GM18868 (cell line): Measurements from ENCODE around the gene ROCK2.

Source experiments
- ATAC-seq: cut with Tn5 transposase; IDR thresholded peaks from one replicate; pipeline ENCODE4 v1.9.1; 2021; ENCODE audit warnings: mild to moderate bottlenecking, moderate library complexity; ENCODE audit not compliant: unreplicated experiment

The ROCK2 gene

GRCh38 chr2:11344342-11344955 is at the start of gene ROCK2:
Gene ROCK2 (minus strand): TSS chr2:11344636. CDS start chr2:11344136, 500 bp downstream.
- ATAC-seq: peak; percentile 71

- no peak for ATAC-seq
Observed at GRCh38 chr2:11393711-11394236, 49.3 kb upstream of the ROCK2 start.

DNA sequence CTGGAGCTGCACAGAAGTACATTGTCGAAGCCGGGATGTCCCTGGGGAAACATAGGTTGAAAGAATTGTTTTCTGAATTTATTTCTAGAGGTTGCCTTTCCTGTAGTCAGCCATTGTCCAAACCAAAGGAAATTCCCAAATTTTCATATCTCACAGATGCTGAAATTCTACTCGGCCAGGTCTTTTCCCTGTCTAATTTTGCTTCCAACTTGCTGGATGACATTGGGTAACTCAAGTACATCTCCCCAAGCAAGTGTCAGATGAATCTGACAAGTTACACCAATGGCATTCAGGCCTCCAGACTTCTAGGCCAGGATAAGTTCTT is 47.5 kb upstream of the ROCK2 start:
- no peak for ATAC-seq

GRCh38 chr2:11390399-11390658 is 45.9 kb upstream of the ROCK2 start:
- ATAC-seq: no peak

DNA sequence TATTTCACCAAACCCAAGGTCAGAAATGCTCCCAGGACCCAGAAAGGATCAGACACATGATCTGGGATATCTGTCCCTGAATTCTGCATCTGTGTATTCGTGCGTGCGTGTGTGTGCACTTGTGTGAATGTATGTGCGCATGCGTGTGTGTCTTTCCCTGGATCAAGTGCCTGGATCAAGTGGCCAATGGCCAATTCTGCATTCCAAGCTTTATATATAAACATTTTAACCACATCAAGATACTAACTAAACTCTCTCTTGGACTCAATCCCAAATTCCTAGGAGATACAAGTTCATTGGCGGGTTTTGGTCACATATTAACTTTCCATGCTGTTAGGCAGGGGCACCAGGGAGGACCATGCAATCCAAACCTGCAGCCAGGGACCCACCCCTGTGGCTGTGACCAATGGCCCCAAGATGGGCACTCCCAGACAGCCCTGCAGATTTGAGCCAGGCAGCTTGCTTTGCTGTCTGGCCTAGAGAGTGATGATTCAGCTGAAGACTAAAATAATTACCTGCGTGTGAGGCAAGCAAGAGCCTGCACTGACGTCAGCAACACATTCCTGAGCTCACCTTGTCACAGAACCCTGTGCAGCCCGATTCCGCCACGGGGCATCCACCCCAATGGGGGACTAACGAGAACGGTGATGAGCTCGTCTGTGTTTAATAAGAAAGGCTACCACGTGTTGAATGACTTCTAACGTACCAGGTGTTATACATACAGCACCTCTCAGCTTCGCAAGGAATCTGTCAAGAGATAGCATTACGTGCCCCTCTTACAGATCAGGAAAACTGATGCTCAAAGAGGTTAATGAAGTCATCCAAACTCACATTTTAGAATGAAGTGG is 45.3 kb upstream of the ROCK2 start:
- no peak for ATAC-seq

- ATAC-seq: no peak
Observed at GRCh38 chr2:11389052-11389420, 44.6 kb upstream of the ROCK2 start.

DNA sequence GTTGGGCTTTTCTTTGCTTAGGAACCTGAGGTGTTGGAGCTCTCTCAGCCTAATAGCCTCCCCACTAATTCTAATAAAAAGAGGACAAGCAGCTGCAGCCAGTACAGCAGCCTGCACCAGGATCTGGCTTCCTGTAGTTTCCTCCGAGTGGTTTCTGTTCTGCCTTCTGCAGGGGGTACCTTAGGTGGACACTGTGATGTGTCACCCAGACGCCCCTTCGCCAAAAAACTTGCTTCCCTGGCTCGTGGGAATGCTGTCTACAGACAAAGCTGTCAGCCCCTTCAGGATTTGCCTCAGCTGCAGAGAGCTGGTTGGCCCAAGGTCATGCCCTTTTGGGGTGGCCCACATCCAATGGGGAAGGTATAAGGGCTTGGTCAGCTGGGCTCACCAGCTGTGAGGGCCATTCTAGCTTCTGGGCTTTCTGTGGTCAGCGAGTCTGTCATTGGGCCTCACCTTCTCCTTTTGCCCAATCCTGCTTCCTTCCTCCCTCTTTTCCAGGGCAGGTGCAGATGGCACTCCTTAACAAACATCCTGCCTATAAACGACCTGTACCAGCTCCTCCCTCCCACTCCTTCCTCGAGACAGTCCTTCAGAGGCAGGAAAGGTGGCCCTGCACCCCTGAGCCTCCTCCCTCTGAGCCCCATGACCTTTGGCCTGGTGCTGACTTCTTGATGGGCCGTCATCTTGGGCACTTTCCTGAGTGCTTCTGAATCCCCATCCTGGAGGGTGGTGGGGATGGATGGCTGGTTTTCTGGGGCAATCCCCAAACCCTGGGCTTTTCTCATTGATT is 44.0 kb upstream of the ROCK2 start:
- no peak for ATAC-seq

DNA sequence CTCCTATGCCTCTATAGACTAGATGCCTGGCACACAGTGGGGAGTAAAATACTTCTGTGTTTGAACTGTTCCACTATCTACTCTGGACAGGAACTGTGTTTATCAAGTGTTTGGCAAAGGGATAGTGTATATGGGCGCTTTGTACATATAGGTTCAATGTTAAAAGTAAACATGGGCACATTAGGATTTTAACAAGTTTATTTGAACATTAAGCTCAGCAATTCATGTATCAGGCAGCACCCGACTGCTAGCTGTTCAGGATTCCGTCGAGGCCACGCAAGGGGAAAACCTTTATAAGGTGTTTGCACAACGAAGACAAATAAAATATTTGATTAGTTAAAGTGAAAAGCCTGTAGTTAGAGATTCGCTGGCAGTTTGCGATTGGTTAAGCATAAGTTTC is 43.4 kb upstream of the ROCK2 start:
- ATAC-seq: no peak

DNA sequence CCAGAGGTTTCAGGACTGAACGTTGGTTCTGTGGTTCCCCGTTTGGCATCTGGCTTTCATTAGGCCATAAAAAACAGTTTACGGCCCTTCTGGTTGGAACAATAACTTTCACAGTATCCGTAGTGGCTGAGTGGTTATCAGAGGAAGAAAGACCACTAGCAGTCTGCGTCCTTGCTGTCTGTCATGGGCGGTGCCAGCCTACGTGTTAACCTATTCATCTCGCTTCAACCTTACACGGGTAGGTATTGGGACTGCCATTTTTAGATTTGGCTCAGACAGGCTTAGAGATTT is 42.6 kb upstream of the ROCK2 start:
- ATAC-seq: no peak

- ATAC-seq: no peak
Observed at GRCh38 chr2:11385847-11386246, 41.4 kb upstream of the ROCK2 start.

DNA sequence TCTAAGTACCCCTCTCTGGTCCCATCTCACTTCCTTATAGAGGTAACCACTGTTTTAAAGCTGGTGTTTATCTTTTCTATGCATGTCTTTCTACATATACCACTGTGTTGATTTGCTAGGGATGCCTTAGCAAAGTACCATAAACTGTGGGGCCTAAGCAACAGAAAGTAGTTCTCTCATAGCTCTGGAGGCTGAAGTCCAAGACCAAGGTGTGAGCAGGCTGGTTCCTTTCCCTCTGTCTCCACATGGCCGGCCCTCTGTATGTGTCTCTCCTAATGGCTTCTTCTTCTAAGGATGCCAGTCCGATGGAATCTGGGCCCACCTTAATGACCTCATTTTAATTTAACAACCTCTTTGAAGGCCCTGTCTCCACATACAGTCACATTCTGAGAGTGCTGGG is 40.8 kb upstream of the ROCK2 start:
- ATAC-seq: no peak

DNA sequence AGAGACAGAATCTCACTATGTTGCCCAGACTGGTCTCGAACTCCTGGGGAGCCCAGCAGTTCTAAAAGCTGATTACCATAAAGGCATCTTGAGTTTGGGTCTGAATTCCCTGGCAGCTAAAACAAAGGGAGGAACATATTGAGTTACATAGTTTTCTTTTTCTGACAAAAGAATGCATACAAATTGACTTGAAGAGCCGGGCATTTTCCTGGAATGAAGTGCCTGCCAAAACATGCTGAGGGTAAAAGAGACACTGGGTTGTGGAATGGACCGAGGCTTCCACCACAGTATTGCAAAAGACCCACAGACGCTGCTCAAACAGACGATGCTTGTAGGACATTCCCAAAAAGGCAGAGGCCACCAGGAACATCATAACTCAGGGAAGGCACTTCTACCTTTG is 35.1 kb upstream of the ROCK2 start:
- no peak for ATAC-seq

DNA sequence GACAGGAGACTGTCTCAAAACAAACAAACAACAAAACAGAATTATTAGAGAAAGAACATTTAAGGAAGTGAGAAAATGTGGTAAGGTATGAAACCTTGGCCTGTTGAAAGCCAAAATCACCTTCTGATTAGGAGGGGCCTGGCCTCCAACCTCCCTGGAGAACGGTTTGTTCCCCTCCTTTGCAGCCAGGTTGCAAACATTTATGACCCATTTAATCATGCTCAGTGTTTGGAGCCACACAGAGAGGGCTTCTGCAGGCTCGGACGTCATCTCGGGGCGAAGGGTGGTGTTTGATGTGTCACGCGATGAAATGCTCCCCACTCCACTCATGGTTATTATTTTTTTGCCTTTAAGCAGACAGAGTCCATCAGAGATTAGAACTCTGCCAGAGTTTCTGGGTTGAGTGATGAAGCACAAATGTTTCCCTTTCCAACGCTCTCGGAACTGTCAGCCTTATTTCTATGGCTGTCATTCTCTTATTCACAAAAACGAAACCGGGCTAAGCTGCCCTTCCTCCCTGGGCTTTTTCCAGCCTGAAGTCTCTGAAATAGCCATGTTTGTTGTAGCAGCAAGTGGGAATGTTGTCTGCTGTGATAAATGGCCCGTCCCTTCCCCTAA is 33.6 kb upstream of the ROCK2 start:
- ATAC-seq: peak; percentile 87

DNA sequence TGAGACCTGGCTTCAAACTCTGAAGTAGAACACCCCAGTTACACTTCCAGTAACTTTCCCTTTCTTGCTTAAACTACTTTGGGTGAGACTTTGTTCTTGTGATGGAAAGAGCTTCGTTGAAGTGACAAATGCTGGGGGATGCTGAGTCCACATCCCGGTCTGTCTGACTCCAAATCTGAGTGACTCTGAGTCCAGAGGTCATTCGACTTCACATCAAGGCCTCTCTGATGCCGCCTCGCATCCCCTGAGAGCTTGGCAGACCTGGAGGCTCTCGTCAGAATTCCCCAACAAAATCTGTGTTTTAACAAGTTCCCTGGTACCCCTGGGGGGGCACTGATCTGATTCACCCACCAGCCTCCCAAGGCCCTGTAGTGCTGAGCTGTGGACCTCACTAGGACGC is 31.6 kb upstream of the ROCK2 start:
- ATAC-seq: no peak

DNA sequence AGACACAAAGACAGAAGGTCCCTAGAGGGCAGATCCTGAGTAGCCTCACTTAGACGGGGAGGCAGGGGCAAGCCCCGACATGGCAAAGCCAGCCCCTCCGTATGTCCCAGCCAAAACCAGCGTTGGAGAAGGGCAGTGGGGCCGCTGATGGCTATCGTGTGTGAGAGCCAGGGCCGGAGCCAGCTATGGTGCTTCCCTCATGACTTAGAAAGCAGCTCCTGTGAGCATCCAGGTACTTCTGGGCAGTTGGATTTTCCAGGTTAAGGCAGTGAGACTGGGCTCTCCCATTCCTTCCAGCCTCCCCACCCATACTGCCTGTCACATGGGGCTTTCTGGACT is 31.2 kb upstream of the ROCK2 start:
- ATAC-seq: no peak

- no peak for ATAC-seq
Observed at GRCh38 chr2:11375025-11375688, 30.7 kb upstream of the ROCK2 start.

GRCh38 chr2:11373096-11373495 is 28.7 kb upstream of the ROCK2 start:
- no peak for ATAC-seq

- no peak for ATAC-seq
Observed at GRCh38 chr2:11371092-11371937, 26.9 kb upstream of the ROCK2 start.

DNA sequence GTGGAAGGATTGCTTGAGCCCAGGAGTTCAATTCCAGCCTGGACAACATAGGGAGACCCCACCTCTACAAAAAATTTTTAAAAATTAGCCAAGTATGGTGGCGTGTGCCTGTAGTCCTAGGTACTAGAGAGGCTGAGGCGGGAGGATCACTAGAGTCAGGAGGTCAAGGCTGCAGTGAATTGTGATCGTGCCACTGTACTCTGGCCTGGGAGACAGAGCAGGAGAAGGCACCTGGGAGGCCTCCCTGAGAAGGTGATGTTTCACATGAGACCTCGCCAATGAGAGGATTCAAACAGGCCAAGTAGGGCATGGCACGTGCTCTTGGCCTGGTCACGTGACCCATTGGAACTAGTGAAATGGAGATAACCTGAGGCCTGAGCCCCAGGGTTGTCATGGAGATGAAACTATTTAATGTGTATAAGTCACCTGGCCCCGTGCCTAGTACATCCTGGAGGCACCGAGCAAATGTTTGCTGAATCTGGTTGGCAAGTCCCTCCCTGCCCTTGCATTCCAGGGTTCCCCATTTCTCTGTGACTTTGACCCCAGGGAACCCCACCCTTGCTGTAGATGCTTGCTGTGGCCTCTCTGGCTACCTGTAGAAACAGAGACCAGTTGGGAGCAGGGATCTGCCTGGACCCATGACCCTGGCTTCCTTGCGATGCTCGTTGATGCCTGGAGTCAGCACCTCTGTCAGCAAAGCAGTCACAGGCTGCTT is 26.1 kb upstream of the ROCK2 start:
- ATAC-seq: no peak

DNA sequence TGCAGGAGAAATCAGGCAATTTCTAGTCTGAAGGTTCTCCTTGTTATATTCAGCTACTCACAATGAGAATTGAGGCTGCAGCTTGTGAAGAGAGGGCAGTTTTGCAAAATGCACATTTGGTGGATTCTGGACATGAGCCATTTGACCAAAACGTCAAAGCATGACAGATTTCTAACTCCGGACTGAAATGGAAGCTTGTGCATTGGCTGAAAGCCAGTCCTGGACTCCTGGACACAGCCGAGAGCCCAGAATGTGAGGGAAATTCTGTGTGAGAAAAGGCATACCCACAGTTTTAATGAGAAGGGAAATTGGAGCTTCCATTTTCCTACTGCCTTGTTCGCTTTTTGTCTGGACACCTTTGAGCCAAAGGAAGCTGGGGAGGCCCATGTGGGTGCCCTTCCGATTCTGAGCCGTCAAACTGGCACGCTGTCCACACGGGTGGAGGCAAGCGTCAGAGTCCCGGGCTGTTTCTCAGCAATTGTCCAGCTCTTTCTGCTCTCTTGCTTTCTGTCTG is 23.7 kb upstream of the ROCK2 start:
- ATAC-seq: no peak
